ENCODE results near the gene C5.

GRCh38 chr9:121074370-121075250 is 24.5 kb upstream of the C5 start, which contains the start of gene CNTRL:
- TF ChIP-seq CTCF (IDR thresholded peaks at IDR 0.05; ENCODE audit: insufficient read depth, low read length): no peak
- no peak for TF ChIP-seq SPI1 (IDR thresholded peaks at IDR 0.05; ENCODE audit: borderline replicate concordance, low read depth)
